Fibroblast of villous mesenchyme (primary cell): ENCODE data around the gene COCH. TPM values are rescaled to one million over a fixed set of nuclear protein-coding genes. Genes with fewer than 3 reads are reported as not detected.

Experiments used
- DNase-seq: peaks from one replicate; pipeline ENCODE4 v3.0.0-alpha.2; 2010; ENCODE audit warnings: low read depth
- H3K4me3 ChIP-seq: 2 replicates; pipeline ENCODE4 v1.5.1; 2011; ENCODE audit warnings: low read depth, mild to moderate bottlenecking, low read length
- CTCF ChIP-seq: IDR thresholded peaks from 2 replicates; pipeline ENCODE4 v1.5.1; 2012; ENCODE audit warnings: low read depth, mild to moderate bottlenecking, low read length; ENCODE audit not compliant: insufficient read depth
- total RNA-seq: library from RNA; depleted of rRNA; stranded (reverse); fragments of >200 nt; gene quantifications from 2 replicates; pipeline ENCODE4 v1.2.3, GENCODE V29; 2012

COCH gene
- total RNA-seq: under 0.01 and 9.0 TPM in 2 replicates

- DNase-seq: no peak
- TF ChIP-seq CTCF: peak; percentile 36
- H3K4me3 ChIP-seq: peak within 1 kb of the TSS; percentile 59
Observed at GRCh38 chr14:30874120-30874998, at the start of gene COCH. Gene COCH, plus strand, starts transcription at chr14:30874559. Its CDS starts 380 bp downstream, at chr14:30874939.

GRCh38 chr14:30826070-30826469 is 48.3 kb upstream of the COCH start:
- no peak overlapping the region for H3K4me3 ChIP-seq
- TF ChIP-seq CTCF: no peak

GRCh38 chr14:30829853-30830252 is 44.5 kb upstream of the COCH start:
- TF ChIP-seq CTCF: no peak
- no peak for DNase-seq

More at GRCh38 chr14:30826070-30826469, 48.3 kb upstream of the COCH start:
- DNase-seq: no peak

GRCh38 chr14:30834353-30834752 is 40.0 kb upstream of the COCH start:
- no peak overlapping the region for H3K4me3 ChIP-seq
- TF ChIP-seq CTCF: no peak
- no peak for DNase-seq

More at GRCh38 chr14:30829853-30830252, 44.5 kb upstream of the COCH start:
- no peak overlapping the region for H3K4me3 ChIP-seq

GRCh38 chr14:30838351-30838750 is 36.0 kb upstream of the COCH start:
- TF ChIP-seq CTCF: no peak
- H3K4me3 ChIP-seq: no peak overlapping the region
- DNase-seq: no peak

- TF ChIP-seq CTCF: no peak
- no peak overlapping the region for H3K4me3 ChIP-seq
- no peak for DNase-seq
Observed at GRCh38 chr14:30840086-30840779, 34.1 kb upstream of the COCH start.
